T-helper 1 cell treated with Interleukin-12 subunit alpha and Interleukin-12 subunit beta and Interleukin-4 antibody, amounts not matched to agents 30 ng/mL and 1 ng/mL, for 36 hours (primary cell): Measurements from ENCODE around the gene OTX1. TPM values are rescaled to one million over a fixed set of nuclear protein-coding genes. Genes with fewer than 3 reads are reported as not detected.

Experiments used
- intact Hi-C: fragments of 100-400 bp; cut with micrococcal nuclease; formaldehyde crosslinking; loops from one replicate; pipeline ENCODE4 v1.15.1; 2024
- total RNA-seq: library from RNA; stranded (reverse); gene quantifications from 2 replicates; pipeline ENCODE4 v1.2.3, GENCODE V29; 2022

The OTX1 gene
- total RNA-seq, 1 donor from 2014 or later = not detected

GRCh38 chr2:63046961-63047320 lies 3.7 kb upstream of the OTX1 start:
- intact Hi-C loops = no loop called here

- intact Hi-C loops = loop anchor here (1.0 kb wide), 1 partner anchor 10 kb away; no protein-coding TSS in a partner anchor
Observed at GRCh38 chr2:63047321-63048279, 3.0 kb upstream of the OTX1 start.

GRCh38 chr2:63048367-63049171 lies 2.1 kb upstream of the OTX1 start:
- intact Hi-C loops = loop anchor here (1.0 kb wide), 1 partner anchor 9 kb away; no protein-coding TSS in a partner anchor

GRCh38 chr2:63049211-63049969 lies 1.2 kb upstream of the OTX1 start:
- intact Hi-C loops = no loop called here

GRCh38 chr2:63049970-63050333 lies 678 bp upstream of the OTX1 start:
- intact Hi-C loops = loop anchor here (1.0 to 10.0 kb wide), 5 partner anchors 10 to 1822 kb away; partner anchors contain the start of gene EHBP1

GRCh38 chr2:63051042-63051794 lies 588 bp downstream of the OTX1 start:
- intact Hi-C loops = loop anchor here (2.0 to 10.0 kb wide), 4 partner anchors 264 to 1821 kb away; partner anchors contain the start of gene EHBP1

- intact Hi-C loops = loop anchor here (2.0 to 10.0 kb wide), 4 partner anchors 265 to 1820 kb away; partner anchors contain the start of gene EHBP1
Observed at GRCh38 chr2:63051795-63052333, 1.2 kb downstream of the OTX1 start.

GRCh38 chr2:63052411-63053080 lies 1.9 kb downstream of the OTX1 start:
- intact Hi-C loops = loop anchor here (5.0 to 10.0 kb wide), 3 partner anchors 265 to 1820 kb away; no protein-coding TSS in a partner anchor

- intact Hi-C loops = loop anchor here (5.0 to 10.0 kb wide), 3 partner anchors 266 to 1819 kb away; no protein-coding TSS in a partner anchor
Observed at GRCh38 chr2:63053081-63053888, 2.7 kb downstream of the OTX1 start.

- intact Hi-C loops = loop anchor here (1.0 to 10.0 kb wide), 4 partner anchors 8 to 1818 kb away; no protein-coding TSS in a partner anchor
Observed at GRCh38 chr2:63053889-63054602, 3.4 kb downstream of the OTX1 start.

- intact Hi-C loops = loop anchor here (1.0 to 10.0 kb wide), 4 partner anchors 7 to 1817 kb away; no protein-coding TSS in a partner anchor
Observed at GRCh38 chr2:63054841-63055225, 4.2 kb downstream of the OTX1 start.

GRCh38 chr2:63055226-63056106 lies 4.8 kb downstream of the OTX1 start:
- intact Hi-C loops = loop anchor here (10.0 kb wide), 1 partner anchor 369 kb away; no protein-coding TSS in a partner anchor

GRCh38 chr2:63056107-63057050 lies 5.7 kb downstream of the OTX1 start:
- intact Hi-C loops = loop anchor here (1.0 to 10.0 kb wide), 2 partner anchors 8 to 368 kb away; no protein-coding TSS in a partner anchor

GRCh38 chr2:63057249-63058143 lies 6.9 kb downstream of the OTX1 start:
- intact Hi-C loops = loop anchor here (1.0 to 10.0 kb wide), 2 partner anchors 9 to 367 kb away; no protein-coding TSS in a partner anchor
